ENCODE measurements around the gene EHBP1L1. TPM values are rescaled to one million over a fixed set of nuclear protein-coding genes. Genes with fewer than 3 reads are reported as not detected.
A peak's percentile ranks its signal among the peaks of the same experiment; 100 is the strongest.

Gene EHBP1L1
- total and polyA plus RNA-seq, 2 of the 8 experiments (the other 6 are each of a cell fraction or from before 2014, with no cell fraction given), result 4.3 to 6.6 TPM

GRCh38 chr11:65586676-65587075 is 10.8 kb downstream of the EHBP1L1 start:
- 72% methylated on average over 2 of the region's 2 CpGs; no CpG with 5 or more reads in 1 of the 2 experiments for WGBS, 2 experiments (ENCODE audit: extremely low coverage in 1 of 2, insufficient coverage in 1 of 2, insufficient read length in 1 of 2, insufficient replicate concordance in 2 of 2, low coverage in 1 of 2, low lambda C conversion rate in 2 of 2, missing lambda C conversion rate in 1 of 2)
- Histone ChIP-seq H3K79me2 (ENCODE audit: control insufficient read depth in 1 of 2, insufficient read depth in 2 of 2, low read length in 2 of 2) (no peaks in the 10 kb centered on the region), H3K9ac (replicated peaks in 1 of 4; ENCODE audit: extremely low read depth in 1 of 4, low read depth in 3 of 4, low read length in 3 of 4) (no peak overlapping the region), H3K14ac (ENCODE audit: insufficient read length) (no peak overlapping the region), H4K20me1 (replicated peaks in 1 of 2; ENCODE audit: control insufficient read depth in 1 of 2, insufficient read depth in 2 of 2, low read length in 2 of 2) (peaks cover 0 to 2% of the 10 kb centered on the region in 2 experiments), H3K36me3 (ENCODE audit: control insufficient read depth in 2 of 4, insufficient read depth in 4 of 4, low read length in 3 of 4) (no peaks in the 10 kb centered on the region), H4K91ac (replicated peaks; ENCODE audit: insufficient read length, low read length) (no peak overlapping the region), H3K23me2 (ENCODE audit: low read depth, low read length) (peaks cover 4% of the 10 kb centered on the region; the same call in 1 of the 2 replicates), H2AK5ac (ENCODE audit: low read depth, low read length) (0 out of 2 replicates have a peak overlapping the region, but pooled peaks have one; percentile 65), H3K79me1 (ENCODE audit: low read depth, low read length) (no peaks in the 10 kb centered on the region), H3K9me3 (ENCODE audit: insufficient read depth in 2 of 2, low read depth in 1 of 2, low read length in 1 of 2) (no peaks in the 10 kb centered on the region), H3K18ac (ENCODE audit: extremely low read depth, low read length) (no peak overlapping the region), H4K5ac (ENCODE audit: insufficient read length, low read depth, low read length) (no peak overlapping the region), H2BK12ac (ENCODE audit: low read depth, low read length) (no peak overlapping the region; the same call in 1 of the 2 replicates), H2BK15ac (ENCODE audit: low read length) (0 out of 2 replicates have a peak overlapping the region, but pooled peaks have one; percentile 36), H2BK5ac (ENCODE audit: low read depth, low read length) (no peak overlapping the region), H3K4ac (replicated peaks; ENCODE audit: insufficient read length, low read depth, low read length) (no peak overlapping the region), H3K27me3 (replicated peaks in 1 of 4; ENCODE audit: control insufficient read depth in 3 of 4, extremely low read depth in 1 of 4, insufficient read depth in 3 of 4, low read length in 3 of 4) (peaks cover 20 to 58% (median 47%) of the 10 kb centered on the region in 4 experiments), H3K27ac (ENCODE audit: low read depth, low read length) (no peak overlapping the region), H3K4me2 (ENCODE audit: insufficient read depth in 1 of 2, low read depth in 2 of 2, low read length in 2 of 2) (0 out of 4 replicates have a peak overlapping the region, but pooled peaks of 1 of the 2 experiments have one; percentile 12), H3K4me3 (ENCODE audit: extremely low read depth in 1 of 4, insufficient read depth in 2 of 4, low read depth in 3 of 4, low read length in 4 of 4) (no peak overlapping the region), H2AFZ (ENCODE audit: low read length) (no peak overlapping the region), H2BK20ac (ENCODE audit: low read length) (no peak overlapping the region), H3K4me1 (replicated peaks in 1 of 4; ENCODE audit: control insufficient read depth in 3 of 4, insufficient read depth in 4 of 4, low read length in 3 of 4) (peaks cover 3 to 25% (median 9%) of the 10 kb centered on the region in 4 experiments), H2BK120ac (replicated peaks; ENCODE audit: low read depth, low read length) (no peak overlapping the region), H4K8ac (ENCODE audit: extremely low read depth, insufficient read depth, low read length) (no peak overlapping the region; the same call in 1 of the 2 replicates), H3K23ac (ENCODE audit: insufficient read length) (no peak overlapping the region), H3K56ac (replicated peaks; ENCODE audit: insufficient read length, low read depth, low read length) (no peak overlapping the region)
- no peak for DNase-seq (ENCODE audit: low read depth in 1 of 2, low spot score in 2 of 2)
- POLR2A ChIA-PET (ENCODE audit: partially characterized antibody), result interaction anchor here (0.9 to 4.4 kb wide), 4 partner anchors 10 to 14 kb away, joined by 3 to 36 read pairs (median 18); partner anchors contain the start of genes EHBP1L1 and FAM89B
- no peak for FAIRE-seq
- CTCF ChIA-PET (ENCODE audit: partially characterized antibody), result interaction anchor here (1.0 to 14.5 kb wide), 15 partner anchors 7 to 696 kb away, joined by 3 to 227 read pairs (median 19); partner anchors contain the start of genes EHBP1L1, FAM89B, KCNK7 and ZNRD2
- TF ChIP-seq E2F6 (IDR thresholded peaks at IDR 0.05) (no peak), SUZ12 (IDR thresholded peaks at IDR 0.05; ENCODE audit: low read length) (no peak), JUND (IDR thresholded peaks at IDR 0.05; ENCODE audit: low read length) (no peak), RFX5 (IDR thresholded peaks at IDR 0.05; ENCODE audit: borderline replicate concordance, low read depth, low read length) (no peak), RAD21 (IDR thresholded peaks at IDR 0.05 in 1 of 2, conservative IDR thresholded peaks at IDR 0.05 in 1 of 2; ENCODE audit: low read depth in 2 of 2, low read length in 2 of 2) (no peak)
